Karpas-422 (cell line): ENCODE data around the gene UVSSA. TPM values are rescaled to one million over a fixed set of nuclear protein-coding genes. Genes with fewer than 3 reads are reported as not detected.

Experiments used
- DNase-seq: peaks from one replicate; pipeline ENCODE4 v3.0.0-alpha.2; 2015
- H2AFZ ChIP-seq: fragments of 200-600 bp; sonication (generic); 2 replicates; pipeline ENCODE4 v1.6.1; 2014; ENCODE audit warnings: antibody characterized with exemption, low read length, mixed read lengths
- H3K27ac ChIP-seq: fragments of 200-600 bp; sonication (generic); 2 replicates; pipeline ENCODE4 v1.5.1; 2014; ENCODE audit warnings: mild to moderate bottlenecking, low read length, moderate library complexity
- H3K27me3 ChIP-seq: fragments of 200-600 bp; sonication (generic); 2 replicates; pipeline ENCODE4 v1.6.1; 2014; ENCODE audit warnings: low read length, mixed read lengths
- H3K36me3 ChIP-seq: fragments of 200-600 bp; sonication (generic); 2 replicates; pipeline ENCODE4 v1.6.1; 2014; ENCODE audit warnings: low read length, mixed read lengths; ENCODE audit not compliant: insufficient read depth
- H3K4me1 ChIP-seq: fragments of 200-600 bp; sonication (generic); 2 replicates; pipeline ENCODE4 v1.6.1; 2014; ENCODE audit warnings: mild to moderate bottlenecking, low read length, mixed read lengths
- H3K4me2 ChIP-seq: fragments of 200-600 bp; sonication (generic); 2 replicates; pipeline ENCODE4 v1.6.1; 2014; ENCODE audit warnings: low read length, low read depth, mild to moderate bottlenecking; ENCODE audit not compliant: poor library complexity, severe bottlenecking
- H3K4me3 ChIP-seq: fragments of 200-600 bp; sonication (generic); 2 replicates; pipeline ENCODE4 v1.5.1; 2014; ENCODE audit warnings: mild to moderate bottlenecking, antibody characterized with exemption, low read length, mixed read lengths
- H3K79me2 ChIP-seq: fragments of 200-600 bp; sonication (generic); 2 replicates; pipeline ENCODE4 v1.6.1; 2014; ENCODE audit warnings: mild to moderate bottlenecking, low read length, mixed read lengths
- H3K9ac ChIP-seq: fragments of 200-600 bp; sonication (generic); 2 replicates; pipeline ENCODE4 v1.6.0; 2014; ENCODE audit warnings: low read length
- H3K9me2 ChIP-seq: fragments of 200-600 bp; sonication (generic), shearing (Covaris generic); replicated peaks from 2 replicates; pipeline ENCODE4 v1.6.0; 2014; ENCODE audit warnings: mild to moderate bottlenecking, low read length, moderate library complexity; ENCODE audit not compliant: insufficient read depth
- H3K9me3 ChIP-seq: fragments of 300-700, 200-600 bp; sonication (generic); 2 replicates; pipeline ENCODE4 v1.6.1; 2014; ENCODE audit warnings: low read length, mixed read lengths
- H4K20me1 ChIP-seq: fragments of 200-600 bp; sonication (generic); 2 replicates; pipeline ENCODE4 v1.6.1; 2014; ENCODE audit warnings: mild to moderate bottlenecking, antibody characterized with exemption, low read length, low read depth; ENCODE audit not compliant: insufficient read depth
- total RNA-seq: library from RNA; depleted of rRNA; stranded (reverse); fragments of >200 nt; shearing (Covaris generic); gene quantifications from 2 replicates; pipeline ENCODE4 v1.2.3, GENCODE V29; 2014; ENCODE audit warnings: low replicate concordance

UVSSA gene
- total RNA-seq, 1 experiment from 2014 or later, result 12.4 TPM

DNA sequence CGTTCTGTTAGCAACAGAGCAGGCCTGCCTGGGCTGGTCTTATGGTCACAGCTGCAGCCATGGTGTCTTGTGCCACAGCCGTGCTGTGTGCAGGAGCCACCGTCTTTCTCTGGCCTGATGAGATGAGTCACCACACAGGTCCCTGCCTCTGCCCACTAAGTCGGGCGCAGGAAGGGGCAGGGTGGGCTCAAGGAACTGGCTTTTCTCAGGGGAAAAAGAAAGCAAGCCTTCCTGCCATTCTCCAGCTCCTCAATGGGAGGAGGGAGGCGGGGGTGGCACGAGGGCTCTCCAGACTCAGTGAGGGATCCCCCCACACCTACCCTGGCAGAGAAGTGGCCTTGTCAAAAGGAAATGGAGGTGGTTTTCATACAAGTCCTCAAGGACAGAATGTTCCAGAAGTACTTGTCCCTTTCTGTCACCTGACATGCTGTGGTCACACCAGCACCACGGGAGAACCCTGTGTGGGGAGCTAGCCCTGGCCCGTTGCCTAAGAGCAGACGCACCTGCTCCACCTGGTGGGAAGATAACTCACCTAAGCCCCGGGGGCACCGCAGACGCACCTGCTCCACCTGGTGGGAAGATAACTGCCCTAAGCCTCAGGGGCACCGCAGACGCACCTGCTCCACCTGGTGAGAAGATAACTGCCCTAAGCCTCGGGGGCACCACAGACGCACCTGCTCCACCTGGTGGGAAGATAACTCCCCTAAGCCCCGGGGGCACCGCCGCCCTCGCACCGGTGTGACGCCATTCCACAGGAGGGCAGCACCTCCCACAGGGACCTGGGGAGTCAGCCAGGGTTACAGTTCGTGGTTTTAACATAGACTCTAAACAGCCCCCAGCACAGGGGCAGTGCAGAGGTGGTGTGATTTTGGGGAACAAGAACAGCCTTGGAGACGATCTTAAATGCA lies 18.5 kb downstream of the UVSSA start:
- Histone ChIP-seq H3K9ac (no peak overlapping the region), H3K27me3 (no peaks in the 10 kb centered on the region), H3K9me3 (no peaks in the 10 kb centered on the region), H2AFZ (no peak overlapping the region), H4K20me1 (no peaks in the 10 kb centered on the region), H3K27ac (no peak overlapping the region), H3K4me3 (no peak overlapping the region), H3K4me2 (no peak overlapping the region), H3K79me2 (no peaks in the 10 kb centered on the region), H3K36me3 (no peaks in the 10 kb centered on the region), H3K4me1 (no peaks in the 10 kb centered on the region), H3K9me2 (no peaks in the 10 kb centered on the region)
- no peak for DNase-seq

DNA sequence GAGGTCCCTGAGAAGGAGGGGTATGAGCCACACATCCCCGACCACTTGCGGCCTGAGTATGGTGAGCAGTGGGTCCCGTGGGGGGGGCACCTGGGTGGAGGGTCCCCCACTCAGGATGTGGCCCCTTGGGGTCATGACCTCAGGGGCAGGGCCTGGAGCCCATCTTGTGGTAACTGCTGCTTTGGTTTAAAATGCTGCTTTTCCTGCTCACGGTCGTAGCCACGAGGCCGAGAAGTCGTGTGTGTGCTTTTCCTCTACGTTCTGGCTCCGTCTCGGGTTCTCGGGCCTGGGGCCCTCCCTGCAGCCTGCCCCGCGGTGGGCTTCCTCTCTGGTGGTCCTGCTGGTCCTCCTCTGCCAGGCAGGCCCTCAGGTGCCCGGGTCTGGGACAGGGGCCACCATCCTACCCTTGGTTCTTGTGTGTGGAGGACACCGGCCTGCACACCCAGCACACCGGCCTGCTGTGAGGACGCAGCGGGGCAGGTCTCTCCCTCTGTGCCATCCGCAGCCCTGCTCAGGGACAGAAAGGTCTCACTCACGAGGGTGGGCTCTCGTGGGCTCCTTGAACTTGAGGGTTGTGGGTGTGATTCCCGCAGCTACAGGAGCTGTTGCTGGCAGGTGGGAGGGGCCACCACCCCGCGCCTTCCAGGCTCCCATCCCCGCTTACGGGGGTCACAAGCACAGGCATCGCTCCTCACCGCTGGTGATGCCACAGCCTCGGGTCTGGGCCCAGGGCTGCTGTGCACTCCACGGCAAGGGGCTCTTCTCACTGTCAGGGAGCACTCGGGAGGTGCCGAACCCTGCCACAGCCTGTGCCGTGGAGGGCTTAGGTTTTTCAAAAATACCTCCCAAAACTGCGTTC lies 19.6 kb downstream of the UVSSA start:
- Histone ChIP-seq H3K9ac (no peak overlapping the region), H3K4me1 (no peaks in the 10 kb centered on the region)

DNA sequence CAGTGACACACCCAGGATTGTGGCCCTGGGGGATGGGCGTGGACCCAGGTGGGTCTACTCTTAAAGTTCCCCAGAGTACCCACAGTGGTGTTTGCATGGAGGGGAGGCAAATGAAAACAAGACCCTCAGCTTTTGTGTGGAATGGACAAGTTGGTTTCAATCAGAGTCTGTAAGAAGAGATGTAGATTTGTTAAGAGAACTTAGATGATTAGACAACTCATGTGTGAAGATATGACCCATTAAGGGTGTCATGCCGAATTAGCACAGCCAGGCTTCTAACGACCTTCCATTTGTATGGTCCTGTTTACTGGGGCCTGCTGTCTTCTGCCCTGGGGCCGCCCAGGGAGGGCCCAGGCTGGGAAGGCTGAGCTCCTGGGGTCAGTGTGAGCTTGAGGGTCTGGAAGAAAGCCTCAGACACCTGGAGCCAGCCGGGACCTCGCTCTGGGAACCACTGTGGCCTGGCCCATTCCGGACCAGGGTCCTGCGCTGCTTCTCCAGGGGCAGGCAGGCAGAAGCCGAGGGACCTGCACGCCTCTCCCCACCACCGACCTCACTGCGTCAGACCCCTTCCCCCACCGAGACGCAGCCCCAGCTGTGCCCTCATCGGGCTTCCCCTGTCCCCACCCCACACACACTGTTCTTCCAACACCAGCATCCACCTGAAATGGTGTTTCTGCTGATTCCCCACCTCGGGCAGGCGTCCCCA lies 20.4 kb downstream of the UVSSA start:
- no peaks in the 10 kb centered on the region for H3K9me2 ChIP-seq
- no peaks in the 10 kb centered on the region for H3K4me1 ChIP-seq
- H3K79me2 ChIP-seq, result no peaks in the 10 kb centered on the region
- H3K27me3 ChIP-seq, result no peaks in the 10 kb centered on the region
- no peak for DNase-seq
- H3K4me2 ChIP-seq, result no peak overlapping the region
- no peaks in the 10 kb centered on the region for H3K36me3 ChIP-seq
- no peaks in the 10 kb centered on the region for H3K9me3 ChIP-seq
- H2AFZ ChIP-seq, result no peak overlapping the region
- H4K20me1 ChIP-seq, result no peaks in the 10 kb centered on the region
- no peak overlapping the region for H3K4me3 ChIP-seq
- no peak overlapping the region for H3K9ac ChIP-seq
- H3K27ac ChIP-seq, result no peak overlapping the region

More for the DNA sequence above, 19.6 kb downstream of the UVSSA start:
- H3K36me3 ChIP-seq, result no peaks in the 10 kb centered on the region
- no peak overlapping the region for H3K4me3 ChIP-seq
- no peak for DNase-seq
- H4K20me1 ChIP-seq, result no peaks in the 10 kb centered on the region
- H3K4me2 ChIP-seq, result no peak overlapping the region
- H3K27ac ChIP-seq, result no peak overlapping the region
- no peaks in the 10 kb centered on the region for H3K79me2 ChIP-seq
- no peaks in the 10 kb centered on the region for H3K9me2 ChIP-seq
- H3K27me3 ChIP-seq, result no peaks in the 10 kb centered on the region
- H3K9me3 ChIP-seq, result no peaks in the 10 kb centered on the region
- no peak overlapping the region for H2AFZ ChIP-seq

DNA sequence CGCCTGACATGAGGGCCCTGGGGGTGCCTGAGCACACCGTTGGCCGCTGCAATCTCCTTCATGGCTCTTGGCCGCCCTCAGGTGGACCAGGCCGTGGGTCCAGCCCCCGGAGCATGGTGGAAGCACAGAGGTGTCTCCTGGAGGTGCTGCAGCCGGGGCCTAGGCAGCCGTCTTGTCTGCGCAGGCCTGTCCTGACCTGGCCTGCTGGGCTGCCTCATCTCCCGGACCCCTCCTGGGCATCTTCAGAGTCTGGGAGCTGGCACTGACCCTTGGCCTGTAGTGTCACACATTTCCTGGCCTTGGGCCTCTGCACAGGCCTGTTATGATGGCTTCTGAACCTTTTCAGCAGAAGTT lies 20.9 kb downstream of the UVSSA start:
- H2AFZ ChIP-seq, result no peak overlapping the region
- no peaks in the 10 kb centered on the region for H4K20me1 ChIP-seq
- H3K4me1 ChIP-seq, result no peaks in the 10 kb centered on the region
- no peak overlapping the region for H3K9ac ChIP-seq
- H3K27ac ChIP-seq, result no peak overlapping the region
- H3K79me2 ChIP-seq, result no peaks in the 10 kb centered on the region
- H3K4me2 ChIP-seq, result no peak overlapping the region
- DNase-seq, result no peak
- H3K27me3 ChIP-seq, result no peaks in the 10 kb centered on the region
- H3K4me3 ChIP-seq, result no peak overlapping the region
- H3K36me3 ChIP-seq, result no peaks in the 10 kb centered on the region
- no peaks in the 10 kb centered on the region for H3K9me3 ChIP-seq
- H3K9me2 ChIP-seq, result no peaks in the 10 kb centered on the region

DNA sequence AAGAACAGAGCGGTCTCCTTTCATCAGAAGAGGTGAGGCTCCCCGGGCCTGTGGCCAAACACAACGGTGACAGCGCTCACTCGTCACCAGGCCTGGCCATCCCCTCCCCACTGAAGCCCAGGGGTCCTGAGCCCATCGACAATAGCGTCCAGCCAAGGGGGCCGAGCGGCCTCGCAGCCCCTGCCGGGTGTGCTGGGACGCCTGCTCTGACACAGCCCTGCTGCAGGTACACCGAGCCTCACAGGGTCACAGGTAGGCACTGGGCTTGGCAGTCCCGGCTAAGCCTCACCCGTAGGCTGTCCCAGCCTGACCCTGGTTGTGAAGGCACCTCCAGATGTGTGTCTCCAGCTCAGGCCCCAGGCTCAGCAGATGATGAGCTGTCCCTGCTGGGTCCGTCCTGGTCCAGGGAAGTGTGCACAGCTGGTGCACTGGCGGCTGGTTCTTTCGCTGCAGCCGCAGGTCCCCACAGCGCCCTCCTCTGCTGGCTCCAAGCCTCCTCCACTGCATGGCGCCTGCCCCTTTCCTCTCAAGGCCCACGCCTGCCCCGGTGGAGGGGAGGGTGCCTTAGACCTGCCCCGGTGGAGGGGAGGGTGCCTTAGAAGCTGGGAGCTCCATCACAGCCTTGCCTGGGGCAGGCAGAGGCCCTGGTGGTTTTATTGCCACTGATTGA lies 21.5 kb downstream of the UVSSA start:
- H3K4me2 ChIP-seq, result no peak overlapping the region

DNA sequence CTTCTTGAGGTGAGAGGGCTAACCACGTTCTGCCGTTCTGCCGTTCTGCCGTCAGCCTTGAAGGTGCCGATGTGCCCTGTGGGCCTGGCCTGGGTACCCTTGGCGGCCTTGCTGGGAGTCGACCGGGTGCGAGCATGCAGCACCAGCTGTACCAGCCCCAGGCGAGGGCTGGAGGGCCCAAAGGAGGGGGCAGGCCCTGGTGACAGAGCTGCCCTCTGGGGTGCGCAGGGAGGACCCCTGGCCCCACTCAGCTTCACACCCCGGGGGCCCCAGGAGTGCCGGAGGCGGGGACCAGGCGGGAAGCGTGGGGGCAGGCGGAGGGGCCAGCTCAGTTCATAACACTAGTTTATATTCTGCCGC lies 22.1 kb downstream of the UVSSA start:
- no peaks in the 10 kb centered on the region for H3K36me3 ChIP-seq
- H3K9me3 ChIP-seq, result no peaks in the 10 kb centered on the region
- H3K9ac ChIP-seq, result no peak overlapping the region
- no peak overlapping the region for H2AFZ ChIP-seq
- no peak overlapping the region for H3K4me3 ChIP-seq
- H3K27ac ChIP-seq, result no peak overlapping the region
- H4K20me1 ChIP-seq, result no peaks in the 10 kb centered on the region
- no peaks in the 10 kb centered on the region for H3K79me2 ChIP-seq
- H3K4me2 ChIP-seq, result no peak overlapping the region
- no peak for DNase-seq
- no peaks in the 10 kb centered on the region for H3K27me3 ChIP-seq
- H3K4me1 ChIP-seq, result no peaks in the 10 kb centered on the region
- H3K9me2 ChIP-seq, result no peaks in the 10 kb centered on the region

More for the DNA sequence above, 21.5 kb downstream of the UVSSA start:
- DNase-seq, result no peak
- H3K79me2 ChIP-seq, result no peaks in the 10 kb centered on the region
- no peak overlapping the region for H3K27ac ChIP-seq
- no peaks in the 10 kb centered on the region for H3K36me3 ChIP-seq
- H3K9ac ChIP-seq, result no peak overlapping the region
- H2AFZ ChIP-seq, result no peak overlapping the region
- H4K20me1 ChIP-seq, result no peaks in the 10 kb centered on the region
- H3K4me1 ChIP-seq, result no peaks in the 10 kb centered on the region
- H3K9me3 ChIP-seq, result no peaks in the 10 kb centered on the region
- H3K9me2 ChIP-seq, result no peaks in the 10 kb centered on the region
- no peak overlapping the region for H3K4me3 ChIP-seq
- H3K27me3 ChIP-seq, result no peaks in the 10 kb centered on the region

DNA sequence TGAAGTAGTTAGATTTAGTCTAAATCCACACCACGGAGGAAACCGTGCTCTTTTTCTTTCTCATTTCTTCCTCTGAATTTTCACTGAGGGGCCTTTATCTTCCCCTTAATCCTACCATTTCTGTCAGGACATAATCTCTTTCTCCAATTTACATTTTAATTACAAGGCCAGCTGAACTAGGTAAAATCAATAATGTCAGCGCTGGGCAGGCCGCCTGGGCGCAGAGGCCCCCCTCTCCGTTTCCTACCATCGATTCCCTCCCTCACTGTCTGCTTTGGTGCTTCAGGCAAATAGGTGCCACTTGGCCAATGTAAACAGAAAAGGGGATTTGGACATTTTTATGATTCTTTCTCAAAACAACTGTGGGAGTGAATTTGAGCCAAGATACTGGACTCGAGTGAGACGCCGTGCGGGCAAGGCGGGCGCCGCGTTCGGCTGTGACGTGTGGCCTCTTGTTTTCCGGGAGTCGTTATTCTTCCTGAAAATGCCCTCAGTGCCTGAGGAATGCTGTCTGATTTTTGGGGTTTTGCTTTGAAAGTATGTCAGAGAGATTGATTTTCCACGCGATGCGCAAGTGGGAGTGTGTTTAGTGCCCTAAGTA lies 22.6 kb downstream of the UVSSA start:
- Histone ChIP-seq H4K20me1 (no peaks in the 10 kb centered on the region), H2AFZ (no peak overlapping the region), H3K9me2 (no peaks in the 10 kb centered on the region), H3K27ac (no peak overlapping the region), H3K4me1 (no peaks in the 10 kb centered on the region), H3K27me3 (no peaks in the 10 kb centered on the region), H3K9ac (no peak overlapping the region), H3K4me3 (no peak overlapping the region), H3K79me2 (no peaks in the 10 kb centered on the region), H3K9me3 (no peaks in the 10 kb centered on the region), H3K36me3 (no peaks in the 10 kb centered on the region), H3K4me2 (no peak overlapping the region)
- no peak for DNase-seq
